PC-9 (cell line): Measurements from ENCODE around the gene KCNK4. TPM values are rescaled to one million over a fixed set of nuclear protein-coding genes. Genes with fewer than 3 reads are reported as not detected.

ENCODE experiments used
- BruUV-seq: library from RNA; stranded (reverse); fragments of 400-500 nt; replicated peaks from 2 replicates; lab custom pipeline; 2021; lab: Mats Ljungman, UMichigan
- CTCF ChIA-PET: fragments of 300-600 bp; sonication (Branson Sonifier 250); formaldehyde crosslinking; loops from one replicate; lab custom pipeline; 2022; ENCODE audit warnings: antibody characterized with exemption; lab: Charles Lee
- POLR2A ChIA-PET: fragments of 300-600 bp; sonication (Branson Sonifier 250); formaldehyde crosslinking; loops from one replicate; lab custom pipeline; 2022; ENCODE audit warnings: antibody characterized with exemption; ENCODE audit not compliant: unreplicated experiment; lab: Charles Lee
- DNase-seq, 2 experiments: peaks; one replicate each; pipeline versions ENCODE4 v3.0.0 to v3.0.0-alpha.2; 2015 to 2022; ENCODE audit warnings: mixed read lengths in 1 of 2
- H2AFZ ChIP-seq: fragments of 200-600 bp; sonication (generic); 2 replicates; pipeline ENCODE4 v1.8.1; 2017; ENCODE audit warnings: antibody characterized with exemption
- H3F3A ChIP-seq: fragments of 200-600 bp; sonication (generic); 2 replicates; pipeline ENCODE4 v1.8.1; 2017; ENCODE audit warnings: antibody characterized with exemption, mild to moderate bottlenecking, low read depth; ENCODE audit not compliant: insufficient read depth
- H3K27ac ChIP-seq: fragments of 200-600 bp; sonication (generic); 2 replicates; pipeline ENCODE4 v1.6.1; 2016; ENCODE audit warnings: mixed run types
- H3K27me3 ChIP-seq: fragments of 200-600 bp; sonication (generic); 2 replicates; pipeline ENCODE4 v1.6.1; 2016; ENCODE audit warnings: low read depth, mixed run types; ENCODE audit not compliant: insufficient read depth
- H3K36me3 ChIP-seq: fragments of 200-600 bp; sonication (generic); 2 replicates; pipeline ENCODE4 v1.6.1; 2016; ENCODE audit warnings: low read depth, mixed run types
- H3K4me1 ChIP-seq: fragments of 200-600 bp; sonication (generic); replicated peaks from 2 replicates; pipeline ENCODE4 v1.6.1; 2016; ENCODE audit warnings: mixed run types; ENCODE audit not compliant: insufficient read depth
- H3K4me2 ChIP-seq: fragments of 200-600 bp; sonication (generic); 2 replicates; pipeline ENCODE4 v1.6.1; 2017; ENCODE audit warnings: mixed run types
- H3K4me3 ChIP-seq: fragments of 200-600 bp; sonication (generic); 2 replicates; pipeline ENCODE4 v1.6.1; 2016; ENCODE audit warnings: mixed run types
- H3K79me2 ChIP-seq: fragments of 200-600 bp; sonication (generic); 2 replicates; pipeline ENCODE4 v1.6.1; 2017; ENCODE audit warnings: low read depth, mixed run types
- H3K9me2 ChIP-seq: fragments of 200-600 bp; sonication (generic); 2 replicates; pipeline ENCODE4 v1.8.1; 2017; ENCODE audit warnings: mild to moderate bottlenecking; ENCODE audit not compliant: insufficient read depth
- H3K9me3 ChIP-seq: fragments of 200-600 bp; sonication (generic); 2 replicates; pipeline ENCODE4 v1.8.1; 2016; ENCODE audit warnings: low read depth; ENCODE audit not compliant: insufficient read depth
- H4K20me1 ChIP-seq: fragments of 200-600 bp; sonication (generic); 2 replicates; pipeline ENCODE4 v1.8.1; 2017; ENCODE audit not compliant: insufficient read depth
- EZH2 ChIP-seq: fragments of 200-600 bp; sonication (generic); IDR thresholded peaks from 2 replicates; pipeline ENCODE4 v1.8.0; 2017; ENCODE audit warnings: antibody characterized with exemption, low read depth
- intact Hi-C: fragments of 100-400 bp; cut with micrococcal nuclease; formaldehyde crosslinking; loops from one replicate; pipeline ENCODE4 v1.10.0; 2022; ENCODE audit not compliant: unreplicated experiment
- total RNA-seq: library from RNA; stranded (reverse); gene quantifications from 2 replicates; pipeline ENCODE4 v1.2.3, GENCODE V29; 2021
- TF ChIP-seq, protein P1 (sequence below): fragments of 200-600 bp; sonication (generic); conservative IDR thresholded peaks from 2 replicates; pipeline ENCODE4 v1.6.1; 2017; ENCODE audit warnings: mixed run types, antibody characterized with exemption, mild to moderate bottlenecking, moderate library complexity

Gene KCNK4
- total RNA-seq, 1 experiment from 2014 or later, result 0.57 TPM

DNA sequence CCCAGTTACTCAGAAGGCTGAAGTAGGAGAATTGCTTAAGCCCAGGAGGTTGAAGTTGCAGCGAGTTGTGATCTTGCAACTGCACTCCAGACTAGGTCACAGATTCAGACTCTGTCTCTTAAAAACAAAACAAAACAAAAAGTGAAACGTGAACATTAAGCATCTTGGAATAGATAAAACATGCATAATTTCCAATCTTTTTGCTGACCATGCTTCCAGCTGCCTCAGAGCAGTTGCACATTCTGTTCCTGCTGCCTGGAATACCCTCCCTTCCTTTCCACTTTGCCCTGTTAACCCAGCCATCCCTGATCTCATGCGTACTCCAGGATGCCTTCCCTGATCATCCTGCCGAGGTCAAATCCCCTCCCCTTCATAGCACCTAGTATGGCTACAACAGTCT lies 48.2 kb downstream of the KCNK4 start:
- no peaks in the 10 kb centered on the region for H4K20me1 ChIP-seq
- H3K79me2 ChIP-seq, result no peaks in the 10 kb centered on the region
- no peak overlapping the region for H2AFZ ChIP-seq
- TF ChIP-seq, protein P1, sequence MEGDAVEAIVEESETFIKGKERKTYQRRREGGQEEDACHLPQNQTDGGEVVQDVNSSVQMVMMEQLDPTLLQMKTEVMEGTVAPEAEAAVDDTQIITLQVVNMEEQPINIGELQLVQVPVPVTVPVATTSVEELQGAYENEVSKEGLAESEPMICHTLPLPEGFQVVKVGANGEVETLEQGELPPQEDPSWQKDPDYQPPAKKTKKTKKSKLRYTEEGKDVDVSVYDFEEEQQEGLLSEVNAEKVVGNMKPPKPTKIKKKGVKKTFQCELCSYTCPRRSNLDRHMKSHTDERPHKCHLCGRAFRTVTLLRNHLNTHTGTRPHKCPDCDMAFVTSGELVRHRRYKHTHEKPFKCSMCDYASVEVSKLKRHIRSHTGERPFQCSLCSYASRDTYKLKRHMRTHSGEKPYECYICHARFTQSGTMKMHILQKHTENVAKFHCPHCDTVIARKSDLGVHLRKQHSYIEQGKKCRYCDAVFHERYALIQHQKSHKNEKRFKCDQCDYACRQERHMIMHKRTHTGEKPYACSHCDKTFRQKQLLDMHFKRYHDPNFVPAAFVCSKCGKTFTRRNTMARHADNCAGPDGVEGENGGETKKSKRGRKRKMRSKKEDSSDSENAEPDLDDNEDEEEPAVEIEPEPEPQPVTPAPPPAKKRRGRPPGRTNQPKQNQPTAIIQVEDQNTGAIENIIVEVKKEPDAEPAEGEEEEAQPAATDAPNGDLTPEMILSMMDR, result no peak
- no peak for TF ChIP-seq EZH2
- POLR2A ChIA-PET, result no interaction called here
- no TSS peak for BruUV-seq
- no peaks in the 10 kb centered on the region for H3K9me3 ChIP-seq
- intact Hi-C loops, result no loop called here
- H3K27me3 ChIP-seq, result no peaks in the 10 kb centered on the region
- H3K4me3 ChIP-seq, result no peak overlapping the region
- DNase-seq, result no peak
- CTCF ChIA-PET, result no interaction called here
- peaks cover 26% of the 10 kb centered on the region for H3F3A ChIP-seq
- H3K4me2 ChIP-seq, result no peak overlapping the region
- no peak overlapping the region for H3K27ac ChIP-seq
- peaks cover 34% of the 10 kb centered on the region for H3K4me1 ChIP-seq
- H3K9me2 ChIP-seq, result no peaks in the 10 kb centered on the region
- no peaks in the 10 kb centered on the region for H3K36me3 ChIP-seq

GRCh38 chr11:64339754-64340408 lies 48.8 kb downstream of the KCNK4 start, which contains the start of gene CCDC88B:
Gene CCDC88B, plus strand, starts transcription at chr11:64340204. Its CDS starts 63 bp downstream, at chr11:64340267.
- Histone ChIP-seq H3K4me2 (no peak within 1 kb of the TSS), H3F3A (peaks cover 20% of the 10 kb centered on the region), H3K4me1 (peaks cover 28% of the 10 kb centered on the region), H4K20me1 (no peaks in the 10 kb centered on the region), H2AFZ (no peak within 1 kb of the TSS), H3K27me3 (no peaks in the 10 kb centered on the region), H3K36me3 (no peaks in the 10 kb centered on the region), H3K9me2 (no peaks in the 10 kb centered on the region), H3K4me3 (no peak within 1 kb of the TSS), H3K79me2 (no peaks in the 10 kb centered on the region), H3K27ac (no peak within 1 kb of the TSS), H3K9me3 (no peaks in the 10 kb centered on the region)
- intact Hi-C loops, result no loop called here
- TF ChIP-seq, protein P1, result no peak
- TF ChIP-seq EZH2, result no peak
- no TSS peak for BruUV-seq
- no peak for DNase-seq
- ChIA-PET CTCF (no interaction called here), POLR2A (no interaction called here)

DNA sequence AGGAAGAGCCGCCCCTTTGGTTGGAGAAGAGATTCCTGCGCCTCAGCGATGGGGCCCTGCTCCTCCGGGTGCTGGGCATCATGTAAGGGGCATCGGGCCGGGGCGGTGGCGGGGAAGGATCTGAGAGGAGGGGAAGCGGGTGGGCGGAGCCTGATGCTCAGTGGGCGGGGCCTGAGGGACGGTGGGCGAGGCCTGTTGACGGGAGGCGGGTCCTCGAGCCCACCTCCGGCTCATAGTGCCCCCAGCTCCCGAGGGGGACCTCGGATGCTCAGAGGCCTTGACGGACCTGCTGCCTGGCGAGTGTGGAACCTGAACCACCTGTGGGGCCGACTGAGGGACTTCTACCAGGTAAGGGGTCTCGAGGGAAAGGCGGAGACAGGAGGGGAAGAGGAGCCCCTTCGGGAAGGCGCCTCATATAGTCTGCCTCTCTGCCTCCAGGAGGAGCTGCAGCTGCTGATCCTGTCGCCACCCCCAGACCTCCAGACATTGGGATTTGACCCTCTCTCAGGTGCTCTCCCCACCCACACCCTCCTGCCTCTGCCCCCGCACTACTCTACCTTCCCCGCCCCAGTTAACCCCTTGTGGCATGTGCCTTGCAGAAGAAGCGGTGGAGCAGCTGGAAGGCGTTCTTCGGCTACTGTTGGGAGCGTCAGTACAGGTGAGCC lies 49.7 kb downstream of the KCNK4 start:
- Histone ChIP-seq H3K27ac (no peak overlapping the region), H3K9me2 (no peaks in the 10 kb centered on the region), H3K27me3 (no peaks in the 10 kb centered on the region), H3K9me3 (no peaks in the 10 kb centered on the region), H3K4me1 (peaks cover 21% of the 10 kb centered on the region), H4K20me1 (no peaks in the 10 kb centered on the region), H3K79me2 (no peaks in the 10 kb centered on the region), H3K4me2 (no peak overlapping the region), H2AFZ (no peak overlapping the region), H3F3A (peaks cover 17% of the 10 kb centered on the region; the same call in 1 of the 2 replicates), H3K36me3 (no peaks in the 10 kb centered on the region), H3K4me3 (no peak overlapping the region)
- TF ChIP-seq, protein P1, result no peak
- TF ChIP-seq EZH2, result no peak
- intact Hi-C loops, result no loop called here
- ChIA-PET POLR2A (no interaction called here), CTCF (interaction anchor here (0.6 to 2.2 kb wide), 2 partner anchors 13 to 15 kb away, joined by 3 to 36 read pairs; no protein-coding TSS in a partner anchor)
- BruUV-seq, result no TSS peak
- DNase-seq, result no peak
